HEK293 (cell line): Measurements from ENCODE around the gene TMEM184A.

Experiments
- HOXA7 ChIP-seq: sonication (generic); formaldehyde crosslinking; IDR thresholded peaks from 2 replicates; pipeline ENCODE4 v1.8.1; 2022; ENCODE audit warnings: missing genetic modification reagents, borderline replicate concordance
- KLF10 ChIP-seq: fragments of 450-650 bp; IDR thresholded peaks from 2 replicates; pipeline ENCODE4 v1.5.1; 2018; ENCODE audit warnings: missing biosample characterization, mild to moderate bottlenecking, missing genetic modification characterization
- KLF16 ChIP-seq: fragments of 450-650 bp; formaldehyde crosslinking; IDR thresholded peaks from 2 replicates; pipeline ENCODE4 v1.5.1; 2017; ENCODE audit warnings: missing biosample characterization, missing genetic modification characterization
- PRDM10 ChIP-seq: fragments of 450-650 bp; formaldehyde crosslinking; IDR thresholded peaks from 2 replicates; pipeline ENCODE4 v1.5.1; 2016; ENCODE audit warnings: missing biosample characterization, missing genetic modification characterization
- SP3 ChIP-seq: fragments of 450-650 bp; formaldehyde crosslinking; IDR thresholded peaks from 2 replicates; pipeline ENCODE4 v1.5.1; 2016; ENCODE audit warnings: missing biosample characterization, missing genetic modification characterization
- SP7 ChIP-seq: fragments of 450-650 bp; formaldehyde crosslinking; IDR thresholded peaks from 2 replicates; pipeline ENCODE4 v1.5.1; 2016; ENCODE audit warnings: missing biosample characterization, missing genetic modification characterization
- TRIM28 ChIP-seq: IDR thresholded peaks from 2 replicates; pipeline ENCODE4 v1.6.1; 2011; ENCODE audit warnings: low read length, control low read depth, borderline replicate concordance
- ZBTB20 ChIP-seq: fragments of 450-650 bp; formaldehyde crosslinking; IDR thresholded peaks from 2 replicates; pipeline ENCODE4 v1.5.1; 2016; ENCODE audit warnings: missing biosample characterization, missing genetic modification characterization
- ZBTB8A ChIP-seq: fragments of 450-650 bp; formaldehyde crosslinking; IDR thresholded peaks from 2 replicates; pipeline ENCODE4 v1.5.1; 2016; ENCODE audit warnings: missing biosample characterization, missing genetic modification characterization
- ZIC2 ChIP-seq: fragments of 450-650 bp; formaldehyde crosslinking; IDR thresholded peaks from 2 replicates; pipeline ENCODE4 v1.5.1; 2016; ENCODE audit warnings: missing biosample characterization, missing genetic modification characterization
- ZNF394 ChIP-seq: fragments of 450-650 bp; formaldehyde crosslinking; IDR thresholded peaks from 2 replicates; pipeline ENCODE4 v1.5.1; 2016; ENCODE audit warnings: missing biosample characterization, missing genetic modification characterization, mild to moderate bottlenecking, moderate library complexity, borderline replicate concordance
- ZNF423 ChIP-seq: fragments of 450-650 bp; formaldehyde crosslinking; IDR thresholded peaks from 2 replicates; pipeline ENCODE4 v1.5.1; 2016; ENCODE audit warnings: missing biosample characterization, missing genetic modification characterization
- ZNF488 ChIP-seq: fragments of 450-650 bp; formaldehyde crosslinking; IDR thresholded peaks from 2 replicates; pipeline ENCODE4 v1.5.1; 2016; ENCODE audit warnings: missing biosample characterization, missing genetic modification characterization
- ZNF621 ChIP-seq: fragments of 450-650 bp; formaldehyde crosslinking; IDR thresholded peaks from 2 replicates; pipeline ENCODE4 v1.5.1; 2017; ENCODE audit warnings: missing biosample characterization, missing genetic modification characterization
- ZNF629 ChIP-seq: fragments of 450-650 bp; formaldehyde crosslinking; IDR thresholded peaks from 2 replicates; pipeline ENCODE4 v1.5.1; 2017; ENCODE audit warnings: missing biosample characterization, missing genetic modification characterization
- ZNF76 ChIP-seq: fragments of 450-650 bp; formaldehyde crosslinking; IDR thresholded peaks from 2 replicates; pipeline ENCODE4; 2016; ENCODE audit warnings: low read depth, missing biosample characterization, missing genetic modification characterization, borderline replicate concordance
- ZNF776 ChIP-seq: fragments of 450-650 bp; formaldehyde crosslinking; IDR thresholded peaks from 2 replicates; pipeline ENCODE4 v1.5.0; 2017; ENCODE audit warnings: missing biosample characterization, missing genetic modification characterization, borderline replicate concordance
- ZSCAN30 ChIP-seq: fragments of 450-650 bp; IDR thresholded peaks from 2 replicates; pipeline ENCODE4 v1.5.1; 2018; ENCODE audit warnings: missing biosample characterization, mild to moderate bottlenecking, missing genetic modification characterization, moderate library complexity
- ZXDB ChIP-seq: fragments of 450-650 bp; formaldehyde crosslinking; IDR thresholded peaks from 2 replicates; pipeline ENCODE4 v1.5.1; 2016; ENCODE audit warnings: missing biosample characterization, missing genetic modification characterization
- TF ChIP-seq, protein P1 (sequence below): fragments of 450-650 bp; formaldehyde crosslinking; IDR thresholded peaks from 2 replicates; pipeline ENCODE4 v1.5.1; 2017; ENCODE audit warnings: missing biosample characterization, missing genetic modification characterization
- TF ChIP-seq, protein P2 (sequence below): IDR thresholded peaks from 2 replicates; pipeline ENCODE4 v1.6.1; 2011; ENCODE audit warnings: mild to moderate bottlenecking, low read depth, low read length, borderline replicate concordance
- TF ChIP-seq, protein P3 (sequence below): fragments of 450-650 bp; formaldehyde crosslinking; IDR thresholded peaks from 2 replicates; pipeline ENCODE4 v1.5.1; 2016; ENCODE audit warnings: missing biosample characterization, missing genetic modification characterization
- TF ChIP-seq, protein P4 (sequence below): fragments of 450-650 bp; formaldehyde crosslinking; IDR thresholded peaks from 2 replicates; pipeline ENCODE4 v1.5.1; 2016; ENCODE audit warnings: missing biosample characterization, missing genetic modification characterization
- TF ChIP-seq, protein P5 (sequence below): fragments of 450-650 bp; formaldehyde crosslinking; IDR thresholded peaks from 2 replicates; pipeline ENCODE4 v1.5.1; 2016; ENCODE audit warnings: missing biosample characterization, missing genetic modification characterization

TMEM184A gene

DNA sequence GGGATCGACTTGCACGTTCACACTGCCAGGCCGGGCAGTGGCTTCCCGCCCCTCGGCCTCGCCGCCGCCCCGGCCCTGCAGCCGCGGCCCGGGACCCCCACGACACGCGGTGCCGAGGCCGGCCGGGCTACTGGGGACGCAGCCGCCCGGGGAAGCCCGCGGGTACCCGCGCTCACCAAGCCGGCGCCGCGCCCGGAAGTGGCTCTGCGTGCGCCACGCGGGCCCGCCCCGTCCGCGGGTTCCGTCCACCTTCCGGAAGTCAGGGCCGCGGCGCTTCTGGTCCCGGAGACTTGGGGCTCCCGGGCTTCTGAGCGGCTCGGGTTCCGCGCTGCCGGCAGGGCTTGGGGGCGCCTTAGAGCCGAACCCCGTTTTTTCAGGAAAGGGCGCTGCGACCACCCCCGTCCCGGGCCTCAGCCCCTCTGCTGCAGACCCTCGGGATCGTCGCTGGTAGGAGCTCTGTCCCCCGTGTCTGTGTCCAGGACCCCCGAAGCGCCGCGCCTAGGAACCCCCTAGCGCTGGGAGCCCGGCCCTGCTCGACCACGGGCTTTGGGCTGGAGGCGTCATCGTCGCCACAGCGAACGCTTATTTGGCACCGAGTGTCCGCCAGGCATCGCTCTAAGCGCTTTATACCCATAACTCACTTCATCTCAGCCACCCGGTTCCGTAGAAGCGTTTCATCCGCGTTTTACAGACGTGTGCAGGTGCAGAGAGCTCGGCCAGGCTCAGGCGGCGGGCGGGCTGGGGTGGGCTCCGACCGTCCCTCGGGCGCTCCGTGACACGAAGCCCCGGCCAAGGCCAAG lies 14.0 kb upstream of the TMEM184A start, which contains the start of gene PSMG3 (continued):
- TF ChIP-seq, protein P1, sequence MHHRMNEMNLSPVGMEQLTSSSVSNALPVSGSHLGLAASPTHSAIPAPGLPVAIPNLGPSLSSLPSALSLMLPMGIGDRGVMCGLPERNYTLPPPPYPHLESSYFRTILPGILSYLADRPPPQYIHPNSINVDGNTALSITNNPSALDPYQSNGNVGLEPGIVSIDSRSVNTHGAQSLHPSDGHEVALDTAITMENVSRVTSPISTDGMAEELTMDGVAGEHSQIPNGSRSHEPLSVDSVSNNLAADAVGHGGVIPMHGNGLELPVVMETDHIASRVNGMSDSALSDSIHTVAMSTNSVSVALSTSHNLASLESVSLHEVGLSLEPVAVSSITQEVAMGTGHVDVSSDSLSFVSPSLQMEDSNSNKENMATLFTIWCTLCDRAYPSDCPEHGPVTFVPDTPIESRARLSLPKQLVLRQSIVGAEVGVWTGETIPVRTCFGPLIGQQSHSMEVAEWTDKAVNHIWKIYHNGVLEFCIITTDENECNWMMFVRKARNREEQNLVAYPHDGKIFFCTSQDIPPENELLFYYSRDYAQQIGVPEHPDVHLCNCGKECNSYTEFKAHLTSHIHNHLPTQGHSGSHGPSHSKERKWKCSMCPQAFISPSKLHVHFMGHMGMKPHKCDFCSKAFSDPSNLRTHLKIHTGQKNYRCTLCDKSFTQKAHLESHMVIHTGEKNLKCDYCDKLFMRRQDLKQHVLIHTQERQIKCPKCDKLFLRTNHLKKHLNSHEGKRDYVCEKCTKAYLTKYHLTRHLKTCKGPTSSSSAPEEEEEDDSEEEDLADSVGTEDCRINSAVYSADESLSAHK, result peak; percentile 80; the same call in 1 of the 2 replicates
- TF ChIP-seq, protein P2, sequence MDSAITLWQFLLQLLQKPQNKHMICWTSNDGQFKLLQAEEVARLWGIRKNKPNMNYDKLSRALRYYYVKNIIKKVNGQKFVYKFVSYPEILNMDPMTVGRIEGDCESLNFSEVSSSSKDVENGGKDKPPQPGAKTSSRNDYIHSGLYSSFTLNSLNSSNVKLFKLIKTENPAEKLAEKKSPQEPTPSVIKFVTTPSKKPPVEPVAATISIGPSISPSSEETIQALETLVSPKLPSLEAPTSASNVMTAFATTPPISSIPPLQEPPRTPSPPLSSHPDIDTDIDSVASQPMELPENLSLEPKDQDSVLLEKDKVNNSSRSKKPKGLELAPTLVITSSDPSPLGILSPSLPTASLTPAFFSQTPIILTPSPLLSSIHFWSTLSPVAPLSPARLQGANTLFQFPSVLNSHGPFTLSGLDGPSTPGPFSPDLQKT, result peak; percentile 58; the same call in 1 of the 2 replicates
- TF ChIP-seq, protein P3, sequence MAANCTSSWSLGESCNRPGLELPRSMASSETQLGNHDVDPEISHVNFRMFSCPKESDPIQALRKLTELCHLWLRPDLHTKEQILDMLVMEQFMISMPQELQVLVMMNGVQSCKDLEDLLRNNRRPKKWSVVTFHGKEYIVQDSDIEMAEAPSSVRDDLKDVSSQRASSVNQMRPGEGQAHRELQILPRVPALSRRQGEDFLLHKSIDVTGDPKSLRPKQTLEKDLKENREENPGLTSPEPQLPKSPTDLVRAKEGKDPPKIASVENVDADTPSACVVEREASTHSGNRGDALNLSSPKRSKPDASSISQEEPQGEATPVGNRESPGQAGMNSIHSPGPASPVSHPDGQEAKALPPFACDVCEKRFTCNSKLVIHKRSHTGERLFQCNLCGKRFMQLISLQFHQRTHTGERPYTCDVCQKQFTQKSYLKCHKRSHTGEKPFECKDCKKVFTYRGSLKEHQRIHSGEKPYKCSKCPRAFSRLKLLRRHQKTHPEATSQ (tag by site-specific recombination), result peak; percentile 82
- TF ChIP-seq ZNF776 (tag by site-specific recombination) (no peak), KLF10 (tag by site-specific recombination) (0 out of 2 replicates have a peak, but pooled peaks have one; percentile 54), PRDM10 (tag by site-specific recombination) (no peak; the same call in 1 of the 2 replicates), SP7 (tag by site-specific recombination) (peak; percentile 68), SP3 (peak; percentile 53; the same call in 1 of the 2 replicates), ZNF394 (tag by site-specific recombination) (0 out of 2 replicates have a peak, but pooled peaks have one; percentile 11), TRIM28 (peak; percentile 25; the same call in 1 of the 2 replicates), ZNF629 (tag by site-specific recombination) (peak; percentile 51), ZNF423 (tag by site-specific recombination) (0 out of 2 replicates have a peak, but pooled peaks have one; percentile 13), HOXA7 (CRISPR knock-in tag) (no peak), ZBTB8A (tag by site-specific recombination) (peak; percentile 84), ZSCAN30 (peak; percentile 84), ZIC2 (tag by site-specific recombination) (peak; percentile 16; the same call in 1 of the 2 replicates), ZBTB20 (tag by site-specific recombination) (peak; percentile 65; the same call in 1 of the 2 replicates), KLF16 (tag by site-specific recombination) (peak; percentile 70; the same call in 1 of the 2 replicates), ZXDB (tag by site-specific recombination) (peak; percentile 67), ZNF488 (tag by site-specific recombination) (no peak), ZNF76 (tag by site-specific recombination) (peak; percentile 45; the same call in 1 of the 2 replicates), ZNF621 (tag by site-specific recombination) (no peak)
- TF ChIP-seq, protein P4, sequence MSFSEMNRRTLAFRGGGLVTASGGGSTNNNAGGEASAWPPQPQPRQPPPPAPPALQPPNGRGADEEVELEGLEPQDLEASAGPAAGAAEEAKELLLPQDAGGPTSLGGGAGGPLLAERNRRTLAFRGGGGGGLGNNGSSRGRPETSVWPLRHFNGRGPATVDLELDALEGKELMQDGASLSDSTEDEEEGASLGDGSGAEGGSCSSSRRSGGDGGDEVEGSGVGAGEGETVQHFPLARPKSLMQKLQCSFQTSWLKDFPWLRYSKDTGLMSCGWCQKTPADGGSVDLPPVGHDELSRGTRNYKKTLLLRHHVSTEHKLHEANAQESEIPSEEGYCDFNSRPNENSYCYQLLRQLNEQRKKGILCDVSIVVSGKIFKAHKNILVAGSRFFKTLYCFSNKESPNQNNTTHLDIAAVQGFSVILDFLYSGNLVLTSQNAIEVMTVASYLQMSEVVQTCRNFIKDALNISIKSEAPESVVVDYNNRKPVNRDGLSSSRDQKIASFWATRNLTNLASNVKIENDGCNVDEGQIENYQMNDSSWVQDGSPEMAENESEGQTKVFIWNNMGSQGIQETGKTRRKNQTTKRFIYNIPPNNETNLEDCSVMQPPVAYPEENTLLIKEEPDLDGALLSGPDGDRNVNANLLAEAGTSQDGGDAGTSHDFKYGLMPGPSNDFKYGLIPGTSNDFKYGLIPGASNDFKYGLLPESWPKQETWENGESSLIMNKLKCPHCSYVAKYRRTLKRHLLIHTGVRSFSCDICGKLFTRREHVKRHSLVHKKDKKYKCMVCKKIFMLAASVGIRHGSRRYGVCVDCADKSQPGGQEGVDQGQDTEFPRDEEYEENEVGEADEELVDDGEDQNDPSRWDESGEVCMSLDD (tag by site-specific recombination), result peak; percentile 98
- TF ChIP-seq, protein P5, sequence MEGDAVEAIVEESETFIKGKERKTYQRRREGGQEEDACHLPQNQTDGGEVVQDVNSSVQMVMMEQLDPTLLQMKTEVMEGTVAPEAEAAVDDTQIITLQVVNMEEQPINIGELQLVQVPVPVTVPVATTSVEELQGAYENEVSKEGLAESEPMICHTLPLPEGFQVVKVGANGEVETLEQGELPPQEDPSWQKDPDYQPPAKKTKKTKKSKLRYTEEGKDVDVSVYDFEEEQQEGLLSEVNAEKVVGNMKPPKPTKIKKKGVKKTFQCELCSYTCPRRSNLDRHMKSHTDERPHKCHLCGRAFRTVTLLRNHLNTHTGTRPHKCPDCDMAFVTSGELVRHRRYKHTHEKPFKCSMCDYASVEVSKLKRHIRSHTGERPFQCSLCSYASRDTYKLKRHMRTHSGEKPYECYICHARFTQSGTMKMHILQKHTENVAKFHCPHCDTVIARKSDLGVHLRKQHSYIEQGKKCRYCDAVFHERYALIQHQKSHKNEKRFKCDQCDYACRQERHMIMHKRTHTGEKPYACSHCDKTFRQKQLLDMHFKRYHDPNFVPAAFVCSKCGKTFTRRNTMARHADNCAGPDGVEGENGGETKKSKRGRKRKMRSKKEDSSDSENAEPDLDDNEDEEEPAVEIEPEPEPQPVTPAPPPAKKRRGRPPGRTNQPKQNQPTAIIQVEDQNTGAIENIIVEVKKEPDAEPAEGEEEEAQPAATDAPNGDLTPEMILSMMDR (tag by site-specific recombination), result peak; percentile 84
